Prostate gland (tissue), 2 donors: ENCODE results near the gene CREBZF.

Experiments
- CTCF ChIP-seq, 4 experiments: fragments of 200-600 bp in 2 of 4; fragments of 450-650 bp in 2 of 4; sonication (generic) in 2 of 4; IDR thresholded peaks; 1 replicate in 3 of 4; 2 replicates in 1 of 4; pipeline ENCODE4 v1.5.1; 2016 to 2019; ENCODE audit warnings: antibody characterized with exemption in 4 of 4, mild to moderate bottlenecking in 2 of 4, moderate library complexity in 2 of 4
- POLR2AphosphoS5 ChIP-seq: sonication (generic); formaldehyde crosslinking; IDR thresholded peaks from one replicate; pipeline ENCODE4 v1.6.1; 2017; ENCODE audit warnings: antibody characterized with exemption

GRCh38 chr11:85705800-85706199 is 40.9 kb upstream of the CREBZF start:
- TF ChIP-seq CTCF (IDR thresholded peaks at IDR 0.05) (no peak), POLR2AphosphoS5 (no peak)
